Astrocyte (in vitro differentiated cells and primary cell): ENCODE data around the gene HMOX1.

Experiments
- CTCF ChIP-seq: IDR thresholded peaks from 2 replicates; pipeline ENCODE4 v1.5.1; 2011; ENCODE audit warnings: low read depth, mild to moderate bottlenecking, inconsistent platforms, low read length, moderate library complexity; ENCODE audit not compliant: insufficient read depth
- EZH2 ChIP-seq: IDR thresholded peaks from 2 replicates; pipeline ENCODE4 v1.6.1; 2012; ENCODE audit warnings: mild to moderate bottlenecking, low read length, inconsistent platforms; ENCODE audit not compliant: insufficient read depth

GRCh38 chr22:35378621-35379020 lies 2.3 kb upstream of the HMOX1 start:
- TF ChIP-seq CTCF (no peak), EZH2 (no peak)
